GM21737 (cell line): ENCODE data around the gene LILRB2.
"Not testable (repeated sequence)": the region's sequence is repeated elsewhere in the genome, so short reads cannot be mapped to it uniquely, and the experiment has no call there.

Experiments
- ATAC-seq: cut with Tn5 transposase; IDR thresholded peaks from one replicate; pipeline ENCODE4 v1.9.1; 2021; ENCODE audit warnings: mild to moderate bottlenecking, moderate library complexity; ENCODE audit not compliant: unreplicated experiment

LILRB2 gene

DNA sequence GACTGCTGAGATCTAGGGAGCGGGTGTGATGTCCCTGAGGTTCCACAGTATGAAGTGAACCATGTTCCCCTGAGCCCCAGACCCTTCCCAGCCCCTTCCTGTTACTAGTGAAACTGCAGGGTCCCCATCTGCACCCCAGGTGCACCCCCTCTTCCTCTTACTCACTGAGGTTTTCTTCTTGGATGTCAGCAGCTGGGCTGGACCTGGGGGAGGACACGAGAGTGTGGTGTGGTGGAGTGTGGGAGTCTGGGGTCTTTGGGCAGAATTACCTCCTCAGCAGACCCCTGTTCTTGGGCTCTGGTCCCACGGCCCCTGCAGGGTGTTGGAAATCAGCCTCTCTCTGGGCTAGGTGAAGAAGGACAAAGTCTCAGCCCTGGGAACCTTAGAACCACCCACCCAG is 35.0 kb downstream of the LILRB2 start:
- no peak for ATAC-seq

DNA sequence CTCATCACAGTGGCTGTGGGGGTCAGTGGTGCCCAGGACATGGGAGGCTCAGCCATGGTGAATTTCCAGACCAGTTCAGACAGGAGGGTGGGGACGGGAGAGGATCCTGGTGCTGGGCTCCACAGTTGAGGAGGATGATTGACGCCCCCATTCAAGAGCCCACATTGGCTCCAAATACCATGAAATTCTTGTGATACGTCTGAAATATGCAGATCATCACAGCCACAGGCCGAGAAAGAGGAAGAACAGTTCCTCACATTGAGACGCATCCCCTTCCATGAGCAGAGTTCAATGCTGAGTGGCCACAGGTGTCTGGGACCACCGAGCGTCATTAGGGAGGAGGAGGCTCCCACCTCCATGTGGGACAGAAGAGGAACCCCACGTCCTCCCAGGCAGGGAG is 37.1 kb downstream of the LILRB2 start:
- ATAC-seq = not testable (repeated sequence)

DNA sequence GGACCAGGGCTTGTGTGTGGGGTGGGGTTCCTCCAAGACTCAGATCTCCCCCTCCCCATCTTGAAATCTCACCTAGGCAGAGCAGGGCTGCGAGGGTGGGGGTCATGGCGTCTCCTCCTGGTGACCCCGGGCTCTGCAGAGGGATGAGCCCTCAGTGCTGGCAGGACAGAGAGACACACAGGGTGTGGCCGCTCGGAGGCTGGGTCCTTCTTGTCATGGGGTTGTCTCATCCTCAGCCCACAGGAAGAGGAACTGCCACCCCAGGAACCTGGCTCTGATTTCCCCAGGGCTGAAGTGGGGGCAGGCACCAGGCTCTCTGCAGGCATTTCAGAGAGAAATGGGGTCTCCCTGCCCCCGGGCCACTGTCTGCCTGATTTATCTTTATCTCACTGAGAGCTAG is 38.3 kb downstream of the LILRB2 start, which contains the start of gene LILRA6:
TSS of gene LILRA6 (minus strand) at position 145 of the 400 bp plus-strand sequence.
- not testable (repeated sequence) for ATAC-seq

DNA sequence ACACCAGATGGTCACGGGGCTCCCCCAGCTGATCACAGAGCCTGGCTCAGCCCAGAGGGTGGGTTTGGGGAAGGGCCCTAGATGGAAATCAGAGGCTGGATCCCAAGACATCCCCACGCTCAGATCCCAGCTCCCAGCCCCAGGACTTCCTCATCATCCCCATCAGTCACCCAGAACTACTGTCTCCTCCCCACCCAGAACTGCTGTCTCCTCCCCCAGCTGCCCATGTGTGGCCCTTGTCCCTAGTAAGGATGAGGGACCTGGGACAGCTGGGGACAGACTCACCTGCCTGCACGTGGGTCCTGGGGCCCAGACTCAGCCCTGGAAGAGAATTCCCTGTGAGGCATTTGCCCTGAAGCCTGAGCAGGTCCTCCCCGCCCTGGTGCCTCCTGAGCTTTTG is 38.7 kb downstream of the LILRB2 start:
- ATAC-seq = not testable (repeated sequence)

DNA sequence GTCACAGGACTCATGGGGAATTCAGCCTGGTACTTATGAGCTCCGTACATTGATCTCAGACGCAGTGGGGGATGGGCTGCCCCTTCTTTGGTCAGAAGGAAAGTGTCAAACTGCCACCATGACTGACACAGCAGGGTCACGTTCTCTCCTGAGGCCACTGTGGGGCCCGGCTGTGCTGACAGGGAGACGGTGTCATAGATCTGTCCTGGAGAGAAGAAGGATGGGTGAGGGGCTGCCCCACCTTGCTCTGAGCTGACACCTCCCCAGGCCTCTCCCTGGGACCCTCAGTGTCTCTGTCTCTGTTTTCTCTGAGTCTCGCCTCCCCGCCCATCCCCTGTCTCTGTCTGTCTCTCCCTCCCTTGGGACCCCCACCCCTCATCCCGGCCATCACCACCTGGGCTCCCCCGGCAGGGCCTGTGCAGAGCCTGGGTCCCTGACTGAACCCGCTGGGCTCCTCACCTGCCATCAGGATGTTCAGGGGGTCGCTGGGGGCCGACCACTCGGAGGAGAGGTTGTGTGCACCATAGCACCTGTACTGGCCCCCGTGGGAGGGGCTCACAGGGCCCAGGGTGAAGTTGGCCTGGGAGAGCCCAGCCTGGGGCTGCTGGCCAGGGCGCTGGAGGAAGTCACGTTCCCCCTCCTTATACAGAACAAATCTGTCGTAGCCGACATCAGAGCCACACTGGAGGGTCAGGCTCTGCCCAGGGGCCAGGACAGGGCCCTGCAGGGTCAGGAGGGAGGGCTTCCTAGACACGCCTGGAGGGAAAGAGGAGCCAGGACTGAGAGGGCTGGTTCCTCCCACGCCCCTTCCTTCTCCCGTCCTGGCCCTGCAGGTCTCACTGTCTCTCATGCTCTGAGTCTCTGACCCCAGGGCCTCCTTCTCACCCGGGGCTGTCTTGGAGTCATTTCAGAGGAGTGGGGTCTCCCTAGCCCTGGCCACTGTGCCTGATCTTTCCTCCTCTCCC is 40.3 kb downstream of the LILRB2 start:
- ATAC-seq = not testable (repeated sequence)

DNA sequence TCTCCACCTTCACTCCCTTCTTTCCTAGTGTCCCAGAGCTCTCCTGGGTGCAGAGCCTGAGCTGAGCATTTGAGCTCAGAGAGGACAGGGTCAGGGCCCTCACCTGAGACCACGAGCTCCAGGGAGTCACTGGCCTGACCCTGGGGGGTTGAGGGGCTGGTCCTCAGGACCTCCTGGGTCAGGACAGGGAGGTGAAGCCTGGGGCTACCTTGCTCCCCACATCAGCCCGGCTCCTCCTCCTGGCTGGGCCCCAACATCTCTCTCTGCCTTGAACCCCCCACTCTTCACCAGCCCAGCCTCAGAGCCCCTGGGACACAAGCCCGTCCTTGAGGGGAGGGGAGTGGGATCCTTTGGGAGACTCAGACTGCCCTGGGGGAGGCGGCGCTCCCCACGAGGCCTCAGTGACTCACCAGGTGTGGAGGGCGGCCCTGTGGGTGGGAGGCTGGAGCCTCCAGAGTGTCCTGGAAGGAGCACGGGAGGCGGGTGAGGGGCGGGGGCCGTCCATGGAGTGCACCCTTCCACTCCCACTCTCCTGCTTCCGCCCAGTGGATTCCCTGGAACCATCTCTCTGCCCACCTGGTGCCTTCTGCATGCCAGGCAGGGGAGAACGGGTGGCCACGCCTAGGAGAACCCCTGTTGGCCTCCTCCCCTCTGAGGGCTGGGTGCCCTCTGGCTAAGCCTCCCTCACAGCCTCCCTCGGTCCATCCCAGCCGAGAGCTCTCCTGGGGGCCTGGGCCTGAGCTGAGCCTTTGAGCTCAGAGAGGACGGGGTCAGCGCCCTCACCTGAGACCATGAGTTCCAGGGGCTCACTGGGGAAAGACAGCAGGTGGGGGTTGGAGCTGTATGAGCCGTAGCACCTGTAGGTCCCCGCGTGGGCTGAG is 41.2 kb downstream of the LILRB2 start:
- ATAC-seq = not testable (repeated sequence)

DNA sequence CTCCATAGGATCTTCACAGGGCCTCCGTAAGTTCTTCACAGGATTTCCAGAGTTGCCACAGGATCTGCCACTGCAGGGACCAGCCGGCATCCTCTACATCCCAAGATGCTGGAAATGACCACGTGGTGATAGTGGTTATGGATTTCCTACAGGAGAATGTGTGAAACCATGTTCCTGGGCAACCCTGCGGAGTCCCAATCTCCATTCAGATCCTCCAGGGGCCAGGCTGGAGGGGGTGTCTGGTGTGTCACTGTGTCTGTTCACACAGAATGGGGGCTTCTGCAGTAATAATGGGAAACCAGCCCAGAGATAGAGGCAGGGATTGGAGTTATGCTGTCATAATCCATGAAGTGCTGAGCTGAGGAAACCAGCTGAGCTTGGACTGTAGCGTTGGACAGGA is 47.0 kb downstream of the LILRB2 start:
- no peak for ATAC-seq

DNA sequence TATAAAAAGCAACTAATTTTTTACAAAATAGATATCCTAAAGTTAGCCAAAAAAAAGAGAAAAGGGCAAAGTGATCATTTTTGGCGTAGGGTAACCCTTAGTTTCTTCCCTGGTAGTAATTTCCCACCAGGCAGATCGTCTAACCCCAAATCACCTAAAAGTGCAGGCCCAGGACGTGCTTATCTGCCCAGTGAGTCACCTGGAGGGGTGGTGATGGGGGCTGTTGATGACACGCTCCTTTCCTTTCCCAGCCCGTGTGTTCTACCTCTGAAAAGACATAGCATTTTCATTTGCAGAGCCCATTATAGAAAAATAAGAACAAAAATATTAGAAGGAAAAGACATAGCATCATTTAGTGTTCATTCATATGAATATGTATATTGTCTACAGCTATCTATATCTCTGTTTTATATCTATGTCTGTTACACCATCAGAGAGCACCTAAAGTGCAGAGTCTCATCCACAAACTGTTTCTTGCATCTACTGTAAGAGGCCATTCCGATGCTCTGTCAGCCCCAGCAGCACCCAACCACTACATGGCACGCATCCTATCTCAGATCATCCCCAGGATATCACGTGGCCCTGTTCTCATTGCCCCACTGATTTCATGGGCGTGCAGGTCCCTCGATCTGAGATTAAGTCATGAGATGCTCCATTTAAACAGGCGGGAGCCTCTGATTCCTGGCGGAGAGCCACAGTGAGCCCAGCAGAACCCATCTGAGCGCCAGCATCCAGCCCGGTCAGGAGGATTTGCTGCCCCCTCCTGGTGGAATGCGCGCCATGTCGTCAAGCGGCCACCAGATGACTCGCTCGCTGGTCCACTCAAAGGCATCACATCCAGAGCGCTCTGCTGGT is 49.6 kb downstream of the LILRB2 start:
- no peak for ATAC-seq

DNA sequence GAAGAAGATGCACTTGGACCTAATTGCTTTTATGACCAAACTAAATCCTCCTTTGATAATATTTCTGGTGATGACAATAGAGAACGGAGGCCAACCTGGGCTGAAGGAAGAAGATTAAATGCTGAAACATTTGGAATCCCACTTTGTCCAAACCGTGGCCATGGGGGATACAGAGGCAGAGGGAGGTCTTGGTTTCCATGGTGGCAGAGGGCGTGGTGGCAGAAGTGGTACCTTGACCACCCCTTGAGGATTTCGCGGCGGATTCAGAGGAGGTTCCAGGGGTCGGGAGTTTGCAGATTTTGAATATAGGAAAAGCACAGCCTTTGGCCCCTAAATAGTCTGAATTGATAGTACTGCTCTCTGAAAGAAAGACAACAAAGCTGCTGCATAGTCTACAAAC is 50.9 kb downstream of the LILRB2 start:
- no peak for ATAC-seq

DNA sequence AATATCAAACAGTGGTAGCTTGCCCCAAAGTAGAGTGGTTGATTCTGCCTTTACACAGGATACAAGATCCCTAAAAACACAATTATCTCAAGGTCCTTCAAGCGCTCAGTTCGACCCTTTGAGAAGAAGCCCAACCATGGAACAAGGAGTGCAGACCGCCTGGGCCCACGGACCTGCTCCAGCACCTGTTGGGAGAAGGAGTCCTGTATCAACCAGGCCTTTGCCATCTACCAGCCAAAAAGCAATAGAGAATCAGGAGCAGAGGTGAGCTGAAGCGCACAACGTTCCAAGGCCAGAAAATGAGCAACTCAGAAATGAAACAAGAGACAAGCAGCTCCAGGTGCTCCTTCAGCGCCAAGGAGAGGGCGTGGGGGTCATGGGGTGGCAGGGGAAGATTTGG is 51.8 kb downstream of the LILRB2 start:
- ATAC-seq = no peak

DNA sequence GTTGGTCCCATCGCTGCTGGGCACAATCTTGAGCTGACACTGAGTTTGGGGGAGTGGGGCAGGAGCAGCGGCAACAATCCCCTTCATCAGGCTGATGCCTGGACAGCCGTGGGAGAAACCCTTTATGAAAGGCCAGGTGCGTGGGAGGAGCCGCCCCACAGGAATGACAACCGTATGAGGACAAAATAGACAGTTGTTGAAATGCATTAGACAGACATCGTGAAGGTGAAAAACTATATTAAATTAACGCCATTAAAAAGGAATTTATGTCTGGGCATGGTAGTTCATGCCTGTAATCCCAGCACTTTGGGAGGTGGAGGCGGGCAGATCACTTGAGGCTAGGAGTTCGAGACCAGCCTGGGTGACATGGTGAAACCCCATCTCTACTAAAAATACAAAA is 56.3 kb downstream of the LILRB2 start:
- ATAC-seq = not testable (repeated sequence)

DNA sequence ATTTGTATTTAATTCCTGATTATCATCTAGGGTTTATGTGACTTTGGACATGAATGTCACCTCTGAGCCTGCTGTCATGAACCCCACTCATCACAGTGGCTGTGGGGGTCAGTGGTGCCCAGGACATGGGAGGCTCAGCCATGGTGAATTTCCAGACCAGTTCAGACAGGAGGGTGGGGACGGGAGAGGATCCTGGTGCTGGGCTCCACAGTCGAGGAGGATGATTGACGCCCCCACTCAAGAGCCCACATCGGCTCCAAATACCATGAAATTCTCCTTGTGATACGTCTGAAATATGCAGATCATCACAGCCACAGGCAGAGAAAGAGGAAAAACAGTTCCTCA is 57.0 kb downstream of the LILRB2 start:
- not testable (repeated sequence) for ATAC-seq
